HEK293 (cell line): ENCODE data around the gene LRP8.

Experiments
- CTCF ChIP-seq: fragments of 450-650 bp; formaldehyde crosslinking; IDR thresholded peaks from 2 replicates; pipeline ENCODE4 v1.5.1; 2016; ENCODE audit warnings: missing biosample characterization, missing genetic modification characterization
- KLF1 ChIP-seq: fragments of 450-650 bp; formaldehyde crosslinking; IDR thresholded peaks from 2 replicates; pipeline ENCODE4 v1.5.1; 2016; ENCODE audit warnings: missing biosample characterization, missing genetic modification characterization
- KLF7 ChIP-seq: fragments of 450-650 bp; formaldehyde crosslinking; IDR thresholded peaks from 2 replicates; pipeline ENCODE4 v1.5.1; 2016; ENCODE audit warnings: missing biosample characterization, missing genetic modification characterization, borderline replicate concordance
- OVOL3 ChIP-seq: fragments of 450-650 bp; formaldehyde crosslinking; IDR thresholded peaks from 2 replicates; pipeline ENCODE4 v1.5.1; 2016; ENCODE audit warnings: missing biosample characterization, missing genetic modification characterization
- PRDM2 ChIP-seq: fragments of 450-650 bp; formaldehyde crosslinking; IDR thresholded peaks from 2 replicates; pipeline ENCODE4 v1.5.1; 2016; ENCODE audit warnings: missing biosample characterization, missing genetic modification characterization, borderline replicate concordance
- REPIN1 ChIP-seq: fragments of 450-650 bp; formaldehyde crosslinking; IDR thresholded peaks from 2 replicates; pipeline ENCODE4 v1.5.1; 2017; ENCODE audit warnings: missing biosample characterization, missing genetic modification characterization, low read depth
- SP2 ChIP-seq: fragments of 450-650 bp; formaldehyde crosslinking; IDR thresholded peaks from 2 replicates; pipeline ENCODE4 v1.5.1; 2016; ENCODE audit warnings: missing biosample characterization, missing genetic modification characterization
- ZBTB1 ChIP-seq: fragments of 450-650 bp; formaldehyde crosslinking; IDR thresholded peaks from 2 replicates; pipeline ENCODE4 v1.5.1; 2016; ENCODE audit warnings: missing biosample characterization, missing genetic modification characterization
- ZBTB21 ChIP-seq: fragments of 450-650 bp; formaldehyde crosslinking; IDR thresholded peaks from 2 replicates; pipeline ENCODE4 v1.5.1; 2017; ENCODE audit warnings: missing biosample characterization, missing genetic modification characterization
- ZBTB26 ChIP-seq: fragments of 450-650 bp; formaldehyde crosslinking; optimal IDR thresholded peaks from 2 replicates; pipeline ENCODE3; 2016; ENCODE audit warnings: missing biosample characterization, mild to moderate bottlenecking, missing genetic modification characterization
- ZBTB44 ChIP-seq: fragments of 450-650 bp; IDR thresholded peaks from 2 replicates; pipeline ENCODE4 v1.5.1; 2018; ENCODE audit warnings: missing biosample characterization, mild to moderate bottlenecking, missing genetic modification characterization
- ZFP3 ChIP-seq: fragments of 450-650 bp; formaldehyde crosslinking; IDR thresholded peaks from 2 replicates; pipeline ENCODE4 v1.5.1; 2016; ENCODE audit warnings: low read depth, missing biosample characterization, missing genetic modification characterization
- ZNF114 ChIP-seq: fragments of 450-650 bp; formaldehyde crosslinking; IDR thresholded peaks from 2 replicates; pipeline ENCODE4 v1.5.0; 2017; ENCODE audit warnings: missing biosample characterization, missing genetic modification characterization
- ZNF146 ChIP-seq: fragments of 450-650 bp; formaldehyde crosslinking; IDR thresholded peaks from 2 replicates; pipeline ENCODE4 v1.5.1; 2016; ENCODE audit warnings: missing biosample characterization, missing genetic modification characterization
- ZNF184 ChIP-seq: fragments of 450-650 bp; IDR thresholded peaks from 2 replicates; pipeline ENCODE4 v1.5.1; 2018; ENCODE audit warnings: missing biosample characterization, mild to moderate bottlenecking, missing genetic modification characterization
- ZNF23 ChIP-seq: fragments of 450-650 bp; formaldehyde crosslinking; IDR thresholded peaks from 2 replicates; pipeline ENCODE4 v1.5.1; 2016; ENCODE audit warnings: missing biosample characterization, missing genetic modification characterization, borderline replicate concordance
- ZNF280D ChIP-seq: fragments of 450-650 bp; formaldehyde crosslinking; IDR thresholded peaks from 2 replicates; pipeline ENCODE4 v1.5.1; 2016; ENCODE audit warnings: missing biosample characterization, missing genetic modification characterization
- ZNF324 ChIP-seq: fragments of 450-650 bp; formaldehyde crosslinking; IDR thresholded peaks from 2 replicates; pipeline ENCODE4 v1.5.1; 2016; ENCODE audit warnings: missing biosample characterization, missing genetic modification characterization
- ZNF362 ChIP-seq: fragments of 450-650 bp; formaldehyde crosslinking; IDR thresholded peaks from 2 replicates; pipeline ENCODE4 v1.5.1; 2016; ENCODE audit warnings: missing biosample characterization, missing genetic modification characterization
- ZNF514 ChIP-seq: fragments of 450-650 bp; formaldehyde crosslinking; IDR thresholded peaks from 2 replicates; pipeline ENCODE4 v1.5.1; 2016; ENCODE audit warnings: missing biosample characterization, missing genetic modification characterization
- ZNF600 ChIP-seq: fragments of 450-650 bp; formaldehyde crosslinking; IDR thresholded peaks from 2 replicates; pipeline ENCODE4 v1.5.1; 2016; ENCODE audit warnings: missing biosample characterization, missing genetic modification characterization
- ZNF626 ChIP-seq: fragments of 450-650 bp; sonication (Bioruptor Pico); formaldehyde crosslinking; IDR thresholded peaks from 2 replicates; pipeline ENCODE4 v1.5.1; 2018; ENCODE audit warnings: missing biosample characterization, missing genetic modification characterization, inconsistent platforms
- ZNF785 ChIP-seq: fragments of 450-650 bp; formaldehyde crosslinking; IDR thresholded peaks from 2 replicates; pipeline ENCODE4 v1.5.1; 2016; ENCODE audit warnings: missing biosample characterization, missing genetic modification characterization
- ZSCAN23 ChIP-seq: fragments of 450-650 bp; formaldehyde crosslinking; IDR thresholded peaks from 2 replicates; pipeline ENCODE4 v1.5.1; 2016; ENCODE audit warnings: missing biosample characterization, missing genetic modification characterization
- ZXDB ChIP-seq: fragments of 450-650 bp; formaldehyde crosslinking; IDR thresholded peaks from 2 replicates; pipeline ENCODE4 v1.5.1; 2016; ENCODE audit warnings: missing biosample characterization, missing genetic modification characterization

The LRP8 gene

GRCh38 chr1:53220171-53220961, 107.5 kb downstream of the LRP8 start, which contains the start of gene CZIB (continued):
- TF ChIP-seq ZBTB21 (tag by site-specific recombination): peak; percentile 78
- TF ChIP-seq ZNF626 (tag by site-specific recombination): no peak
- TF ChIP-seq ZXDB (tag by site-specific recombination): peak; percentile 99
- no peak for TF ChIP-seq ZBTB1
- TF ChIP-seq ZBTB26: peak; percentile 95
- peak; percentile 78 for TF ChIP-seq ZNF280D (tag by site-specific recombination)
- peak; percentile 98 for TF ChIP-seq ZNF324 (tag by site-specific recombination)
- TF ChIP-seq ZFP3: no peak
- no peak for TF ChIP-seq PRDM2 (tag by site-specific recombination)
- no peak for TF ChIP-seq ZNF114 (tag by site-specific recombination)
- TF ChIP-seq CTCF (tag by site-specific recombination): no peak
- peak; percentile 60; the same call in 1 of the 2 replicates for TF ChIP-seq ZNF146 (tag by site-specific recombination)
- peak; percentile 89 for TF ChIP-seq OVOL3 (tag by site-specific recombination)
- TF ChIP-seq REPIN1 (tag by site-specific recombination): peak; percentile 79; the same call in 1 of the 2 replicates
- peak; percentile 93 for TF ChIP-seq SP2
- 0 out of 2 replicates have a peak, but pooled peaks have one; percentile 25 for TF ChIP-seq ZBTB44
- peak; percentile 13; the same call in 1 of the 2 replicates for TF ChIP-seq ZNF184
- TF ChIP-seq ZSCAN23 (tag by site-specific recombination): peak; percentile 95; the same call in 1 of the 2 replicates
- TF ChIP-seq ZNF23 (tag by site-specific recombination): no peak
- TF ChIP-seq ZNF600 (tag by site-specific recombination): peak; percentile 100
- no peak for TF ChIP-seq ZNF514 (tag by site-specific recombination)
- peak; percentile 91 for TF ChIP-seq KLF7
- TF ChIP-seq ZNF362 (tag by site-specific recombination): no peak
- peak; percentile 58; the same call in 1 of the 2 replicates for TF ChIP-seq ZNF785
- peak; percentile 80 for TF ChIP-seq KLF1 (tag by site-specific recombination)
